GM19455 (cell line): ENCODE data around the gene SLC17A8.

Source experiments
- ATAC-seq: cut with Tn5 transposase; IDR thresholded peaks from one replicate; pipeline ENCODE4 v1.9.1; 2021; ENCODE audit not compliant: unreplicated experiment

SLC17A8 gene

GRCh38 chr12:100368066-100368465 is 11.2 kb downstream of the SLC17A8 start:
- no peak for ATAC-seq

GRCh38 chr12:100371146-100371545 is 14.3 kb downstream of the SLC17A8 start:
- ATAC-seq: no peak

- ATAC-seq: no peak
Measured at GRCh38 chr12:100372853-100373640, 16.2 kb downstream of the SLC17A8 start.

GRCh38 chr12:100375038-100375735 is 18.3 kb downstream of the SLC17A8 start:
- ATAC-seq: no peak

- ATAC-seq: no peak
Measured at GRCh38 chr12:100376161-100376560, 19.3 kb downstream of the SLC17A8 start.

- ATAC-seq: no peak
Measured at GRCh38 chr12:100381379-100381778, 24.5 kb downstream of the SLC17A8 start.

- ATAC-seq: no peak
Measured at GRCh38 chr12:100382338-100382737, 25.5 kb downstream of the SLC17A8 start.

GRCh38 chr12:100383586-100384558 is 27.0 kb downstream of the SLC17A8 start:
- no peak for ATAC-seq

GRCh38 chr12:100384559-100384935 is 27.7 kb downstream of the SLC17A8 start:
- no peak for ATAC-seq

- ATAC-seq: no peak
Measured at GRCh38 chr12:100388382-100388781, 31.5 kb downstream of the SLC17A8 start.

- no peak for ATAC-seq
Measured at GRCh38 chr12:100391856-100392255, 35.0 kb downstream of the SLC17A8 start.

- ATAC-seq: no peak
Measured at GRCh38 chr12:100393200-100393599, 36.3 kb downstream of the SLC17A8 start.

GRCh38 chr12:100395811-100396210 is 38.9 kb downstream of the SLC17A8 start:
- no peak for ATAC-seq

- ATAC-seq: no peak
Measured at GRCh38 chr12:100398307-100398706, 41.4 kb downstream of the SLC17A8 start.

- no peak for ATAC-seq
Measured at GRCh38 chr12:100399095-100399494, 42.2 kb downstream of the SLC17A8 start.

- no peak for ATAC-seq
Measured at GRCh38 chr12:100401660-100402059, 44.8 kb downstream of the SLC17A8 start.

- no peak for ATAC-seq
Measured at GRCh38 chr12:100402763-100403162, 45.9 kb downstream of the SLC17A8 start.

- ATAC-seq: no peak
Measured at GRCh38 chr12:100403446-100403845, 46.6 kb downstream of the SLC17A8 start.

GRCh38 chr12:100404769-100405407 is 48.0 kb downstream of the SLC17A8 start:
- ATAC-seq: peak; percentile 81

- ATAC-seq: no peak
Measured at GRCh38 chr12:100413001-100413400, 56.1 kb downstream of the SLC17A8 start.

- ATAC-seq: no peak
Measured at GRCh38 chr12:100414739-100415138, 57.9 kb downstream of the SLC17A8 start.
